Measurements from ENCODE around the gene IFIH1. TPM values are rescaled to one million over a fixed set of nuclear protein-coding genes. Genes with fewer than 3 reads are reported as not detected.

IFIH1 gene
- total RNA-seq, 3 donors from 2014 or later, result 15.1 to 20.9 (median 18.3) TPM

GRCh38 chr2:162256591-162256991, 61.9 kb downstream of the IFIH1 start:
- intact Hi-C loops (cut with DNase I, micrococcal nuclease), result no loop called here
- Histone ChIP-seq H3K4me3 (no peak overlapping the region), H3K9me3 (no peaks in the 10 kb centered on the region), H3K4me1 (ENCODE audit: low read depth) (no peaks in the 10 kb centered on the region), H3K36me3 (ENCODE audit: low read depth) (no peaks in the 10 kb centered on the region)
- DNase-seq (no peak), ATAC-seq (no peak)
- TF ChIP-seq CTCF (IDR thresholded peaks at IDR 0.05), result no peak

GRCh38 chr2:162254236-162254871, 64.1 kb downstream of the IFIH1 start:
- Histone ChIP-seq H3K9me3 (no peaks in the 10 kb centered on the region), H3K36me3 (ENCODE audit: low read depth) (no peaks in the 10 kb centered on the region), H3K4me3 (no peak overlapping the region), H3K4me1 (ENCODE audit: low read depth) (no peaks in the 10 kb centered on the region)
- ATAC-seq, result no peak
- DNase-seq, result no peak
- intact Hi-C loops (cut with DNase I, micrococcal nuclease), result no loop called here
- TF ChIP-seq CTCF (IDR thresholded peaks at IDR 0.05), result no peak

- Histone ChIP-seq H3K4me3 (no peak overlapping the region), H3K36me3 (ENCODE audit: low read depth) (no peaks in the 10 kb centered on the region), H3K9me3 (no peaks in the 10 kb centered on the region), H3K4me1 (ENCODE audit: low read depth) (no peaks in the 10 kb centered on the region)
- DNase-seq, result no peak
- ATAC-seq, result no peak
- no peak for TF ChIP-seq CTCF (IDR thresholded peaks at IDR 0.05)
- intact Hi-C loops (cut with DNase I, micrococcal nuclease), result no loop called here
These were observed 65.0 kb downstream of the IFIH1 start for GRCh38 chr2:162253435-162253834.

- no peak for TF ChIP-seq CTCF (IDR thresholded peaks at IDR 0.05)
- ATAC-seq (no peak), DNase-seq (no peak)
- intact Hi-C loops (cut with DNase I, micrococcal nuclease), result no loop called here
- Histone ChIP-seq H3K9me3 (no peaks in the 10 kb centered on the region), H3K4me3 (no peak overlapping the region), H3K4me1 (ENCODE audit: low read depth) (no peaks in the 10 kb centered on the region), H3K36me3 (ENCODE audit: low read depth) (no peaks in the 10 kb centered on the region)
These were observed 66.3 kb downstream of the IFIH1 start for GRCh38 chr2:162252153-162252552.

- no peak for DNase-seq
- Histone ChIP-seq H3K36me3 (ENCODE audit: low read depth) (no peaks in the 10 kb centered on the region), H3K4me3 (no peak overlapping the region), H3K9me3 (no peaks in the 10 kb centered on the region), H3K4me1 (ENCODE audit: low read depth) (no peaks in the 10 kb centered on the region)
- intact Hi-C loops (cut with DNase I, micrococcal nuclease), result no loop called here
- no peak for TF ChIP-seq CTCF (IDR thresholded peaks at IDR 0.05)
- ATAC-seq, result no peak
These were observed 72.7 kb downstream of the IFIH1 start for GRCh38 chr2:162245781-162246180.

GRCh38 chr2:162245061-162245460, 73.4 kb downstream of the IFIH1 start:
- no peak for TF ChIP-seq CTCF (IDR thresholded peaks at IDR 0.05)
- Histone ChIP-seq H3K36me3 (ENCODE audit: low read depth) (no peaks in the 10 kb centered on the region), H3K9me3 (no peaks in the 10 kb centered on the region), H3K4me3 (no peak overlapping the region), H3K4me1 (ENCODE audit: low read depth) (no peaks in the 10 kb centered on the region)
- intact Hi-C loops (cut with DNase I, micrococcal nuclease), result no loop called here
- ATAC-seq, result peak; percentile 10
- DNase-seq, result no peak

Data from mucosa of descending colon (tissue), 3 donors.